HCT116 (cell line): ENCODE measurements around the gene CDH4. TPM values are rescaled to one million over a fixed set of nuclear protein-coding genes. Genes with fewer than 3 reads are reported as not detected.

Experiments used
- ATAC-seq: fragments of 200-7000 bp; cut with Tn5 transposase; 2 replicates; pipeline ENCODE4 v1.9.1; 2020; ENCODE audit warnings: mild to moderate bottlenecking, moderate library complexity
- BruUV-seq: library from RNA; stranded (reverse); fragments of 400-500 nt; replicated peaks from 2 replicates; lab custom pipeline; 2021; lab: Mats Ljungman, UMichigan
- CTCF ChIA-PET: fragments of 300-600 bp; sonication (Branson Sonifier 250); formaldehyde crosslinking; loops from one replicate; lab custom pipeline; 2021; ENCODE audit warnings: antibody characterized with exemption; lab: Charles Lee
- POLR2A ChIA-PET: fragments of 300-600, 350-600 bp; sonication (Branson Sonifier 250); formaldehyde crosslinking; loops from one replicate; lab custom pipeline; 2021; ENCODE audit warnings: antibody characterized with exemption; lab: Charles Lee
- RAD21 ChIA-PET, 2 experiments: fragments of 300-600 bp; sonication (Branson Sonifier 250); formaldehyde crosslinking; loops; one replicate each; lab custom pipeline; 2023; ENCODE audit warnings: low total read pairs in 2 of 2; ENCODE audit not compliant: uncharacterized antibody in 2 of 2, unreplicated experiment in 2 of 2, low non-redundant PET in 1 of 2; lab: Charles Lee
- DNase-seq: peaks from one replicate; pipeline ENCODE4 v3.0.0-alpha.2; 2010; ENCODE audit warnings: low read depth, low spot score
- H2AFZ ChIP-seq: fragments of 200-600 bp; shearing (Covaris generic), sonication (generic); 2 replicates; pipeline ENCODE4 v1.6.1; 2017; ENCODE audit warnings: low read depth, mixed run types, mixed read lengths, antibody characterized with exemption, low read length; ENCODE audit not compliant: poor library complexity, severe bottlenecking
- H3K27ac ChIP-seq: 2 replicates; pipeline ENCODE4 v1.5.1; 2012; ENCODE audit warnings: low read depth, low read length
- H3K27me3 ChIP-seq: fragments of 200-600 bp; sonication (generic); 2 replicates; pipeline ENCODE4 v1.6.1; 2016; ENCODE audit warnings: mixed run types, low read length, mixed read lengths; ENCODE audit not compliant: insufficient read depth
- H3K36me3 ChIP-seq, 2 experiments: fragments of 200-500 bp in 1 of 2; fragments of 200-600 bp in 1 of 2; sonication (Bioruptor generic) in 1 of 2; sonication (generic) in 1 of 2; 2 replicates each; pipeline versions ENCODE4 v1.5.1 to v1.6.1; 2014 to 2016; ENCODE audit warnings: low read length in 2 of 2, inconsistent platforms in 1 of 2, mixed read lengths in 1 of 2, mixed run types in 1 of 2; ENCODE audit not compliant: insufficient read depth in 2 of 2, control insufficient read depth in 1 of 2
- H3K4me1 ChIP-seq, 2 experiments: fragments of 200-600 bp in 1 of 2; sonication (generic) in 1 of 2; 2 replicates each; pipeline versions ENCODE4 v1.5.1 to v1.6.1; 2012 to 2017; ENCODE audit warnings: low read length in 2 of 2, inconsistent platforms in 1 of 2, mild to moderate bottlenecking in 1 of 2, mixed read lengths in 1 of 2, mixed run types in 1 of 2, moderate library complexity in 1 of 2; ENCODE audit not compliant: insufficient read depth in 2 of 2, control insufficient read depth in 1 of 2
- H3K4me2 ChIP-seq: fragments of 200-600 bp; sonication (generic); 2 replicates; pipeline ENCODE4 v1.6.1; 2017; ENCODE audit warnings: mixed run types, low read length, mixed read lengths
- H3K4me3 ChIP-seq, 2 experiments: fragments of 200-600 bp in 1 of 2; sonication (generic) in 1 of 2; replicated peaks in 1 of 2; 2 replicates each; pipeline ENCODE4 v1.5.1; 2011 to 2016; ENCODE audit warnings: low read length in 2 of 2, control low read depth in 1 of 2, low read depth in 1 of 2, mild to moderate bottlenecking in 1 of 2, mixed read lengths in 1 of 2, mixed run types in 1 of 2
- H3K79me2 ChIP-seq: fragments of 200-600 bp; sonication (generic); 2 replicates; pipeline ENCODE4 v1.6.1; 2017; ENCODE audit warnings: mild to moderate bottlenecking, mixed run types, low read length, moderate library complexity, mixed read lengths; ENCODE audit not compliant: insufficient read depth
- H3K9ac ChIP-seq: fragments of 200-600 bp; sonication (generic); 2 replicates; pipeline ENCODE4 v1.6.1; 2016; ENCODE audit warnings: low read length, mixed read lengths
- H3K9me2 ChIP-seq: fragments of 200-600 bp; sonication (generic), shearing (Covaris generic); 2 replicates; pipeline ENCODE4 v1.6.1; 2017; ENCODE audit warnings: mixed run types, mild to moderate bottlenecking, moderate library complexity; ENCODE audit not compliant: insufficient read depth
- H3K9me3 ChIP-seq, 2 experiments: fragments of 200-500 bp in 1 of 2; fragments of 200-600 bp in 1 of 2; sonication (Bioruptor generic) in 1 of 2; sonication (generic) in 1 of 2; 2 replicates each; pipeline ENCODE4 v1.6.1; 2014 to 2017; ENCODE audit warnings: low read length in 2 of 2, mixed read lengths in 2 of 2, inconsistent platforms in 1 of 2, low read depth in 1 of 2, mild to moderate bottlenecking in 1 of 2, mixed run types in 1 of 2, moderate library complexity in 1 of 2; ENCODE audit not compliant: control insufficient read depth in 1 of 2, insufficient read depth in 1 of 2
- H4K20me1 ChIP-seq: fragments of 200-600 bp; sonication (generic), shearing (Covaris generic); 2 replicates; pipeline ENCODE4 v1.6.1; 2017; ENCODE audit warnings: mixed run types, mild to moderate bottlenecking, moderate library complexity; ENCODE audit not compliant: insufficient read depth
- CEBPB ChIP-seq: IDR thresholded peaks from 2 replicates; pipeline ENCODE4 v1.6.1; 2012; ENCODE audit warnings: low read depth
- EGR1 ChIP-seq: IDR thresholded peaks from 2 replicates; pipeline ENCODE4 v1.6.1; 2012; ENCODE audit warnings: low read depth
- EZH2phosphoT487 ChIP-seq: fragments of 200-600 bp; IDR thresholded peaks from 2 replicates; pipeline ENCODE4 v1.6.1; 2018; ENCODE audit warnings: antibody characterized with exemption, borderline replicate concordance
- FOSL1 ChIP-seq: IDR thresholded peaks from 2 replicates; pipeline ENCODE4 v1.6.1; 2012; ENCODE audit warnings: low read depth
- JUND ChIP-seq: IDR thresholded peaks from 2 replicates; pipeline ENCODE4 v1.6.1; 2012
- POLR2AphosphoS5 ChIP-seq: IDR thresholded peaks from 2 replicates; pipeline ENCODE4 v1.6.1; 2011; ENCODE audit warnings: mild to moderate bottlenecking, low read depth, low read length, moderate library complexity
- RAD21 ChIP-seq: IDR thresholded peaks from 2 replicates; pipeline ENCODE4 v1.6.1; 2012; ENCODE audit warnings: low read depth, mild to moderate bottlenecking
- SIN3A ChIP-seq: IDR thresholded peaks from 2 replicates; pipeline ENCODE4 v1.6.1; 2012; ENCODE audit warnings: low read depth
- SP1 ChIP-seq: IDR thresholded peaks from 2 replicates; pipeline ENCODE4 v1.6.1; 2012; ENCODE audit warnings: low read depth
- TCF7L2 ChIP-seq: IDR thresholded peaks from 2 replicates; pipeline ENCODE4 v1.7.0; 2011; ENCODE audit warnings: borderline replicate concordance, inconsistent platforms; ENCODE audit not compliant: insufficient read depth, insufficient read length; ENCODE audit errors: extremely low read depth
- YY1 ChIP-seq: IDR thresholded peaks from 2 replicates; pipeline ENCODE4 v1.6.1; 2011; ENCODE audit warnings: low read length, low read depth, moderate library complexity, mild to moderate bottlenecking; ENCODE audit not compliant: insufficient replicate concordance; ENCODE audit errors: extremely low read depth
- ZNF274 ChIP-seq: fragments of 200-500 bp; sonication (Bioruptor generic); IDR thresholded peaks from 2 replicates; pipeline ENCODE4 v1.6.1; 2014; ENCODE audit warnings: mild to moderate bottlenecking, low read depth, low read length, inconsistent platforms
- intact Hi-C: fragments of 100-400 bp; cut with micrococcal nuclease; formaldehyde crosslinking; loops from 2 replicates; pipeline ENCODE4 v1.10.0; 2022
- total RNA-seq: library from RNA; stranded (reverse); gene quantifications from one replicate; pipeline ENCODE4 v1.2.1, GENCODE V29; 2021; ENCODE audit not compliant: unreplicated experiment
- TF ChIP-seq, protein P1 (sequence below), 3 experiments: fragments of 200-600 bp in 1 of 3; sonication (generic) in 1 of 3; IDR thresholded peaks in 2 of 3; conservative IDR thresholded peaks in 1 of 3; 2 replicates each; pipeline ENCODE4 v1.5.1; 2012 to 2017; ENCODE audit warnings: low read depth in 2 of 3, low read length in 2 of 3, antibody characterized with exemption in 1 of 3, borderline replicate concordance in 1 of 3, control low read depth in 1 of 3, mild to moderate bottlenecking in 1 of 3, mixed read lengths in 1 of 3, mixed run types in 1 of 3, moderate library complexity in 1 of 3; ENCODE audit not compliant: insufficient read depth in 1 of 3
- TF ChIP-seq, protein P2 (sequence below): IDR thresholded peaks from 2 replicates; pipeline ENCODE4 v1.6.1; 2012
- TF ChIP-seq, protein P3 (sequence below): IDR thresholded peaks from 2 replicates; pipeline ENCODE4 v1.6.1; 2011; ENCODE audit warnings: mild to moderate bottlenecking, low read length, moderate library complexity; ENCODE audit not compliant: insufficient replicate concordance; ENCODE audit errors: extremely low read depth
- TF ChIP-seq, protein P4 (sequence below): IDR thresholded peaks from 2 replicates; pipeline ENCODE4 v1.6.1; 2012; ENCODE audit warnings: low read depth

CDH4 gene
- total RNA-seq, 1 experiment from 2014 or later: not detected

DNA sequence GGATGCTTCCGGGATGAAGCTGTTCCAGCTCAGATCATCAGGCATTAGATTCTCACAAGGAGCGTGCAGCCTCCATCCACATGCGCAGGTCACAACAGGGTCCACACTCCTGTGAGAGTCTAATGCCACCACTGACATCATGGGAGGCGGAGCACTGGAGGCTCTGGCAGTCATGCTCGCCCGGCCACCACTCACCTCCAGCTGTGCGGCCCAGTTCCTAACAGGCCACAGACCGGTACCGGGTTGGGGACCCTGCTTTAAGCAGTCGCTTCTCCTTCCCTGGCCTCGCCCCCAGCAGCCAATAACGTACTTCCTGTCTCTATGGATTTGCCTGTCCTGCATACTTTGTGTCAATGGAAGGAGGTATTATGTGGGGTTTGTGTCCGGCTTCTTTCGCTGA lies 576.8 kb downstream of the CDH4 start (continued):
- no peak for TF ChIP-seq EGR1
- no peak for TF ChIP-seq POLR2AphosphoS5
- TF ChIP-seq SP1: no peak
- no peak for TF ChIP-seq TCF7L2
- no peak for TF ChIP-seq SIN3A
- TF ChIP-seq, protein P1, sequence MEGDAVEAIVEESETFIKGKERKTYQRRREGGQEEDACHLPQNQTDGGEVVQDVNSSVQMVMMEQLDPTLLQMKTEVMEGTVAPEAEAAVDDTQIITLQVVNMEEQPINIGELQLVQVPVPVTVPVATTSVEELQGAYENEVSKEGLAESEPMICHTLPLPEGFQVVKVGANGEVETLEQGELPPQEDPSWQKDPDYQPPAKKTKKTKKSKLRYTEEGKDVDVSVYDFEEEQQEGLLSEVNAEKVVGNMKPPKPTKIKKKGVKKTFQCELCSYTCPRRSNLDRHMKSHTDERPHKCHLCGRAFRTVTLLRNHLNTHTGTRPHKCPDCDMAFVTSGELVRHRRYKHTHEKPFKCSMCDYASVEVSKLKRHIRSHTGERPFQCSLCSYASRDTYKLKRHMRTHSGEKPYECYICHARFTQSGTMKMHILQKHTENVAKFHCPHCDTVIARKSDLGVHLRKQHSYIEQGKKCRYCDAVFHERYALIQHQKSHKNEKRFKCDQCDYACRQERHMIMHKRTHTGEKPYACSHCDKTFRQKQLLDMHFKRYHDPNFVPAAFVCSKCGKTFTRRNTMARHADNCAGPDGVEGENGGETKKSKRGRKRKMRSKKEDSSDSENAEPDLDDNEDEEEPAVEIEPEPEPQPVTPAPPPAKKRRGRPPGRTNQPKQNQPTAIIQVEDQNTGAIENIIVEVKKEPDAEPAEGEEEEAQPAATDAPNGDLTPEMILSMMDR (IDR thresholded peaks at IDR 0.05 in 2 of 3, conservative IDR thresholded peaks at IDR 0.05 in 1 of 3; ENCODE audit: borderline replicate concordance in 1 of 3, insufficient read depth in 1 of 3, low read depth in 2 of 3, low read length in 2 of 3): no peak
- no peak for TF ChIP-seq ZNF274

DNA sequence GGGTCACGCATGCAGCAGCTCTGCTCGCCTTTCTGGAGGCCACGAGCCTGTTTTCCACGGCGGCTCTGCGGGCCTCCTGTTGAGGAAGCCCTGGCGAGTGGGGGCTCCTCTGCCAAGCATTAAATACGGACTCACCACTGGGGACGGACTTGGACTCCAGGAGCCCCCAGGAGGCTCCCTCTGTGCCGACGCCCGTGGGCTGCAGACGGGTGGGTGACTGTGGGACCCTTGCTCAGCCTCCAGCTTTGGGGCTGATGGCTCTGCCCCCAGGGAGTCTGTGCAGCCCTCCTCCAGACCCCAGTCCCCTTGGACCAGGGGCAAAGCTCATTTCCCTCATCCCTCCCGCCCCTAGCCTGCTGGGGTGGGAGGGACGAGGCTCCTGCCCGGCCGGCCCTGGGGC lies 577.5 kb downstream of the CDH4 start:
- ATAC-seq (no peak), DNase-seq (no peak)
- Histone ChIP-seq H2AFZ (no peak overlapping the region), H3K4me2 (no peak overlapping the region), H3K4me1 (no peaks in the 10 kb centered on the region), H3K27ac (no peak overlapping the region), H3K9me2 (no peaks in the 10 kb centered on the region), H4K20me1 (no peaks in the 10 kb centered on the region), H3K9ac (no peak overlapping the region), H3K27me3 (peaks cover 27% of the 10 kb centered on the region), H3K79me2 (no peaks in the 10 kb centered on the region), H3K9me3 (no peaks in the 10 kb centered on the region), H3K4me3 (no peak overlapping the region), H3K36me3 (no peaks in the 10 kb centered on the region)
- ChIA-PET CTCF (no interaction called here), POLR2A (no interaction called here), RAD21 (no interaction called here)
- intact Hi-C loops: no loop called here
- no TSS peak for BruUV-seq
- TF ChIP-seq RAD21 (no peak), TCF7L2 (no peak), POLR2AphosphoS5 (no peak), FOSL1 (no peak), YY1 (no peak), EZH2phosphoT487 (no peak), ZNF274 (no peak), JUND (no peak), CEBPB (no peak), SP1 (no peak), SIN3A (no peak)
- TF ChIP-seq, protein P2, sequence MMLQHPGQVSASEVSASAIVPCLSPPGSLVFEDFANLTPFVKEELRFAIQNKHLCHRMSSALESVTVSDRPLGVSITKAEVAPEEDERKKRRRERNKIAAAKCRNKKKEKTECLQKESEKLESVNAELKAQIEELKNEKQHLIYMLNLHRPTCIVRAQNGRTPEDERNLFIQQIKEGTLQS: no peak
- TF ChIP-seq, protein P3, sequence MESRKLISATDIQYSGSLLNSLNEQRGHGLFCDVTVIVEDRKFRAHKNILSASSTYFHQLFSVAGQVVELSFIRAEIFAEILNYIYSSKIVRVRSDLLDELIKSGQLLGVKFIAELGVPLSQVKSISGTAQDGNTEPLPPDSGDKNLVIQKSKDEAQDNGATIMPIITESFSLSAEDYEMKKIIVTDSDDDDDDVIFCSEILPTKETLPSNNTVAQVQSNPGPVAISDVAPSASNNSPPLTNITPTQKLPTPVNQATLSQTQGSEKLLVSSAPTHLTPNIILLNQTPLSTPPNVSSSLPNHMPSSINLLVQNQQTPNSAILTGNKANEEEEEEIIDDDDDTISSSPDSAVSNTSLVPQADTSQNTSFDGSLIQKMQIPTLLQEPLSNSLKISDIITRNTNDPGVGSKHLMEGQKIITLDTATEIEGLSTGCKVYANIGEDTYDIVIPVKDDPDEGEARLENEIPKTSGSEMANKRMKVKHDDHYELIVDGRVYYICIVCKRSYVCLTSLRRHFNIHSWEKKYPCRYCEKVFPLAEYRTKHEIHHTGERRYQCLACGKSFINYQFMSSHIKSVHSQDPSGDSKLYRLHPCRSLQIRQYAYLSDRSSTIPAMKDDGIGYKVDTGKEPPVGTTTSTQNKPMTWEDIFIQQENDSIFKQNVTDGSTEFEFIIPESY: no peak
- TF ChIP-seq, protein P4, sequence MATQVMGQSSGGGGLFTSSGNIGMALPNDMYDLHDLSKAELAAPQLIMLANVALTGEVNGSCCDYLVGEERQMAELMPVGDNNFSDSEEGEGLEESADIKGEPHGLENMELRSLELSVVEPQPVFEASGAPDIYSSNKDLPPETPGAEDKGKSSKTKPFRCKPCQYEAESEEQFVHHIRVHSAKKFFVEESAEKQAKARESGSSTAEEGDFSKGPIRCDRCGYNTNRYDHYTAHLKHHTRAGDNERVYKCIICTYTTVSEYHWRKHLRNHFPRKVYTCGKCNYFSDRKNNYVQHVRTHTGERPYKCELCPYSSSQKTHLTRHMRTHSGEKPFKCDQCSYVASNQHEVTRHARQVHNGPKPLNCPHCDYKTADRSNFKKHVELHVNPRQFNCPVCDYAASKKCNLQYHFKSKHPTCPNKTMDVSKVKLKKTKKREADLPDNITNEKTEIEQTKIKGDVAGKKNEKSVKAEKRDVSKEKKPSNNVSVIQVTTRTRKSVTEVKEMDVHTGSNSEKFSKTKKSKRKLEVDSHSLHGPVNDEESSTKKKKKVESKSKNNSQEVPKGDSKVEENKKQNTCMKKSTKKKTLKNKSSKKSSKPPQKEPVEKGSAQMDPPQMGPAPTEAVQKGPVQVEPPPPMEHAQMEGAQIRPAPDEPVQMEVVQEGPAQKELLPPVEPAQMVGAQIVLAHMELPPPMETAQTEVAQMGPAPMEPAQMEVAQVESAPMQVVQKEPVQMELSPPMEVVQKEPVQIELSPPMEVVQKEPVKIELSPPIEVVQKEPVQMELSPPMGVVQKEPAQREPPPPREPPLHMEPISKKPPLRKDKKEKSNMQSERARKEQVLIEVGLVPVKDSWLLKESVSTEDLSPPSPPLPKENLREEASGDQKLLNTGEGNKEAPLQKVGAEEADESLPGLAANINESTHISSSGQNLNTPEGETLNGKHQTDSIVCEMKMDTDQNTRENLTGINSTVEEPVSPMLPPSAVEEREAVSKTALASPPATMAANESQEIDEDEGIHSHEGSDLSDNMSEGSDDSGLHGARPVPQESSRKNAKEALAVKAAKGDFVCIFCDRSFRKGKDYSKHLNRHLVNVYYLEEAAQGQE: no peak
